Fibroblast of pulmonary artery (primary cell): ENCODE measurements around the gene BLOC1S3.
A peak's percentile ranks its signal among the peaks of the same experiment; 100 is the strongest.

ENCODE experiments used
- DNase-seq: peaks from one replicate; pipeline ENCODE4 v3.0.0-alpha.2; 2010; ENCODE audit warnings: low read depth
- H3K4me3 ChIP-seq: replicated peaks from 2 replicates; pipeline ENCODE4 v1.5.1; 2011; ENCODE audit warnings: low read depth, mild to moderate bottlenecking, control low read depth, low read length, moderate library complexity
- TF ChIP-seq, protein P1 (sequence below): IDR thresholded peaks from 2 replicates; pipeline ENCODE4 v1.5.1; 2011; ENCODE audit warnings: mild to moderate bottlenecking, control low read depth, low read length, inconsistent platforms; ENCODE audit errors: missing control alignments

BLOC1S3 gene, protein sequence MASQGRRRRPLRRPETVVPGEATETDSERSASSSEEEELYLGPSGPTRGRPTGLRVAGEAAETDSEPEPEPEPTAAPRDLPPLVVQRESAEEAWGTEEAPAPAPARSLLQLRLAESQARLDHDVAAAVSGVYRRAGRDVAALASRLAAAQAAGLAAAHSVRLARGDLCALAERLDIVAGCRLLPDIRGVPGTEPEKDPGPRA

DNA sequence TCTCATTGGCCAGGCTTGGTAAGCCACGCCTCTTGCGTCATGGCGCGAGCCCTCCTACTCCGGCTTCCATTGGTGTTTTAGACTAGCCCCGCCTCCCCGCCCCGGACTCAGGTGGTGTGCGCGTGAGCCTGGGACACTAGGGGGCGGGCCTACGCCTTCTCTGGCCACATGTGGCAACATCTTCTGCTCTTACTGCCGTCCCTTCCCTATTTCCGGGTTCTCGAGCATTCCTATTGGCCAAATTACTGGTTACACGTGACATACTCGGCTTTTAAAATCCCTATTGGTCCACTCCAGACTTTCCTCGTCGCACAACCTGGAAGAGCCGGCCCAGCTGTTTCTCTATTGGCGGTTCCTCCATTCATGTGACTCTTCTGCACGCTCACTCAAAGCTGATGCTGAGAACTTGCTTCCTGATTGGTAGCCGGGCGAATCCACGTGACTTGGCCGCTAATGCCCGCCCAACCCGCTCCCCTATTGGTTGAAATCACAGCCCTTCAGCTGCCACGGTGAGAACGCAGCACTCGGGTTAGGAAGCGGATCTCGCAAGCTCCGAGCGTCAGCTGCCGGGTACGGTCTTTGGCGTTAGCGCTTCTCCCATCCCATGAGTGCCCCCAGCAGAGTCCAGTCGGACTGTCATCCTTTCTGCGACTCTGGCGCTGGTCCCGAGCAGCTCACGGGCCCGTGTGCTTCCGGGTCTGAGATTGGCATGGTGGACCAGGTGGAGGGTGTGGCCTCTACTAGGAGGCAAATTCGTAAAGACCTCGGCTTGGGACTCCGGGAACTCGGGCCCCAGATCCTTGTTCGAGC, at the start of gene BLOC1S3:
TSS of gene BLOC1S3 (plus strand) at position 523 of the 810 bp plus-strand sequence. CDS start 513 bp downstream, outside the sequence.
- TF ChIP-seq, protein P1, sequence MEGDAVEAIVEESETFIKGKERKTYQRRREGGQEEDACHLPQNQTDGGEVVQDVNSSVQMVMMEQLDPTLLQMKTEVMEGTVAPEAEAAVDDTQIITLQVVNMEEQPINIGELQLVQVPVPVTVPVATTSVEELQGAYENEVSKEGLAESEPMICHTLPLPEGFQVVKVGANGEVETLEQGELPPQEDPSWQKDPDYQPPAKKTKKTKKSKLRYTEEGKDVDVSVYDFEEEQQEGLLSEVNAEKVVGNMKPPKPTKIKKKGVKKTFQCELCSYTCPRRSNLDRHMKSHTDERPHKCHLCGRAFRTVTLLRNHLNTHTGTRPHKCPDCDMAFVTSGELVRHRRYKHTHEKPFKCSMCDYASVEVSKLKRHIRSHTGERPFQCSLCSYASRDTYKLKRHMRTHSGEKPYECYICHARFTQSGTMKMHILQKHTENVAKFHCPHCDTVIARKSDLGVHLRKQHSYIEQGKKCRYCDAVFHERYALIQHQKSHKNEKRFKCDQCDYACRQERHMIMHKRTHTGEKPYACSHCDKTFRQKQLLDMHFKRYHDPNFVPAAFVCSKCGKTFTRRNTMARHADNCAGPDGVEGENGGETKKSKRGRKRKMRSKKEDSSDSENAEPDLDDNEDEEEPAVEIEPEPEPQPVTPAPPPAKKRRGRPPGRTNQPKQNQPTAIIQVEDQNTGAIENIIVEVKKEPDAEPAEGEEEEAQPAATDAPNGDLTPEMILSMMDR: peak; percentile 11
- peak within 1 kb of the TSS; percentile 97 for H3K4me3 ChIP-seq
- DNase-seq: peak; percentile 100

DNA sequence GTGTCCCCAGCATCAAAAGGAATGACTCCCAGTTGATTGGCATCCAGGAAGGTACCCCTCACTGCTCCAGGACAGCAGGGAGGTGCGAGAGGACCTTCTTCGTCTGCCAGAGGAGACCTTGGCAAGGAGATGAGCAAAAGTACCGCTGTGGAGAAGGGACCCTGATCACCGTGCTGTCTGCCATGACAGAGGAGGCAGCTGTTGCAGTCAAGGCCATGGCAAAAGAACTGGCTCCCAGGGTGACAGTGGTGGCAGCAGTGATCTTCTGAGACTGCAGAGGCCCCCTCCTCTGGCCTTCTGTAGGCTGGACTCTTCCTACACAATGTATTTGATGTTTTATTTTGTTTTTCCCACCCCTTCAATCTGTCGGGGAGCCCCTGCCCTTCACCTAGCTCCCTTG, 49.8 kb upstream of the BLOC1S3 start:
- H3K4me3 ChIP-seq: no peak overlapping the region
- TF ChIP-seq, protein P1: no peak
- no peak for DNase-seq

DNA sequence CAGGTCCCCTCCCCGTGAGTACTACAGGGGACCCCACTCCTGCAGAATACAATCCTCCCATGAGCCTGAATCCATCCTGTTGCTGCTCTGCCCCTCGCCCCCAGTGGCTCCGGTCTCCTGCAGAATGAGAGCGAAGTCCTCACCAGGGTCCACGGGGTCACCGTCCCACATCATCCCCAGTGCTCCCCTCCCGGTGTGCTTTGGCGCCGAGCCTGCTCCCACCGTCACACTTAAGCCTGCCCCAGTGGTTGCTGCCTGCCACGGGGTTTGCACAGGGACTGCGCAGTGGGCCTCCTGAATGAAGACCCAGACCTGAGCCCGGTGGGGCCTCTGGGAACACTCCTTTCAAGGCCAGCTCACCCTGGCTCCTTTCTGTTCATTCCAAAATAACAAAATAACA, 48.3 kb upstream of the BLOC1S3 start:
- H3K4me3 ChIP-seq: no peak overlapping the region
- TF ChIP-seq, protein P1: no peak
- DNase-seq: no peak

DNA sequence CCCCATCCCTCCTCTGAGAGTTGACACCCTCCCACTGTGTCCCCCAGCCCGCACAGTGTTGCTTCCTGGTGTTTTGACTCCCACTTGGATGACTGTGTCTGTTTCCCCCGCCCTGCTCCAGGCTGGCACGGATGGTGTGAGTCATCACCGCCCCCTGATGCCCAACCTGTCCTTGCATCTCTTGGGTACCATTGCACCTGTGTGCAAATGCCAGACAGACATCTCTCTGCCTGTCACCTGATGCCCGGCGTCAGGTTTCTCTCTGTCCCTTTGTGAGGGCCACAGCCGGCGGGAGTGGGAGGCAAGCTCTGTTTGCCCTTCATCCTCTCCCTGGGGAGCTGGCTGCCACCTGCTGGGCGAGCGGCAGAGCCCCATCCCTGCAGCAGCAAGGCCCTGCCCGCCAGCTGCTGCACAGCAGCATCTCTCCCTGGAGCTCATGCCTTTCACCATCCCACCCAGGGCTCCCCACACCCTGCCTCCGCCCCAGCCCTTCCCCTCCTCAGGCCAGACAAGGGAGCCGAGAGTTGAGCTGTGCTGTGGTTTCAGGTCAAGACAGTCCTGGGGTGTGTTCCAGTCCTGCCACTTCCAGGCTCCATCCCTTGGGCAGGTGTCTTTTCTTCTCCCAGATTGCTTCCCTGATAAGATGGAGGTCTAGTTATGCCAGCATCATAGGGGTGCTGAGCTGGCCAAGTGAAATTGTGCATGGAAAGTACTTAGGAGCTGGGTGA, 47.5 kb upstream of the BLOC1S3 start:
- H3K4me3 ChIP-seq: no peak overlapping the region
- TF ChIP-seq, protein P1: peak; percentile 13
- no peak for DNase-seq

DNA sequence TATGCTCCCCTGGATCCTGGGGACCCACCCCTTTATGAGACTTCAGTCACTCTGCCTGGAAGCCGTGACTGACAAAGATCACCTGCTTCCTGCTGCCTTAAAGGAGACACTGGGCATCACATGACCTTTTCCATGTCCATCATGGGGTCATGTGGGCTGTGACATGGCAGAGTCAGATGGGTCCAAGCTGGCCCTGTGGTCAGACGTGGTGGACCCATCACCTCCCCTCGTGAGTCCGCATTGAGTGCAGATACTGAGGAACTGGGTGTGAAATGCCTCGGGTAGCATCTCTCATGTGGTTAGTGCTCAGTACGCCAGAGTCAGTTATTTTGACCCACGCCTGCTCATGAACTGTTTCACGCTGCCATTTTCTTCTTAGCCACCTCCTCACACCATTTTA, 44.9 kb upstream of the BLOC1S3 start:
- DNase-seq: no peak
- TF ChIP-seq, protein P1: no peak
- no peak overlapping the region for H3K4me3 ChIP-seq

DNA sequence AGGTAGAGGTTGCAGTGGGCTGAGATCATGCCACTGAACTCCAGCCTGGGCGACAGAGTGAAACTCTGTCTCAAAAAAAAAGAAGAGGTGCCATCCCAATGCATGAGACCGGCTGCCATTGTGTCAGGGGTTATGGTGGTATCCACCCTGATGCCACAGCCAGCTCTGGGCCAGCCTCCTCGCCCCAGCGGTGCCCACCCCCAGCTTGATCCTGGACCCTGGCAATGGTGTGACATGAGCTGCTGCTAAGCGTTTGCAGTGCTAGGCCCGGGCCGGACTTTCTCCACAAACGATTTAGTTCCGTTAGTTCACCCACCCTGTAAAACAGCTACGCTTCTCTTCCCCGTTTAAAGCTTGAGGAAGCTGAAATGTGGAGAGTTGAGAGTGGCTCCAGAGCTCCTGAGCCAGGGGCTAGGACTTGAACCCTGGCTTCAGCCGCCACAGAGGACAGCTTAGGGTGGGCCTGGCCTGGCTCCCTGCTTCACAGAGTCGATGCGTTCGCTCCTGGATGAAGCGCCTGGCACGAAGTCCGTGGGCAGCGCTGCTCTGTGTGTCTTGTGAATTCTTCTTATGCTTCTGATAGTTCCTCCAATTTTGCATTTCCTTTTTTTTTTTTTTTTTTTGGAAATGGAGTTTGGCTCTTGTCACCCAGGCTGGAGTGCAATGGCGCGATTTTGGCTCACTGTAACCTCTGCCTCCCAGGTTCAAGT, 43.3 kb upstream of the BLOC1S3 start:
- DNase-seq: no peak
- no peak overlapping the region for H3K4me3 ChIP-seq
- TF ChIP-seq, protein P1: no peak
